Esophagus squamous epithelium (tissue), 5 donors: ENCODE results near the gene FUT3. TPM values are rescaled to one million over a fixed set of nuclear protein-coding genes. Genes with fewer than 3 reads are reported as not detected.
A peak's percentile ranks its signal among the peaks of the same experiment; 100 is the strongest.

Experiments
- DNase-seq: peaks from one replicate; lab custom pipeline; 2025; lab: John Stamatoyannopoulos, UW
- H3K27ac ChIP-seq, 4 donors: fragments of 200-600 bp; sonication (generic); one replicate each; pipeline ENCODE4 v1.5.1; 2016 to 2019; ENCODE audit warnings: mild to moderate bottlenecking in 1 of 4
- H3K27me3 ChIP-seq, 4 donors: fragments of 200-600 bp; sonication (generic); 1 replicate in 3 of 4; 2 replicates in 1 of 4; pipeline versions ENCODE4 v1.5.1 to v1.6.0; 2017 to 2021; ENCODE audit warnings: antibody characterized with exemption in 1 of 4
- H3K36me3 ChIP-seq, 3 donors: fragments of 200-600 bp; sonication (generic); one replicate each; pipeline ENCODE4 v1.5.1; 2016 to 2019
- H3K4me1 ChIP-seq, 3 donors: fragments of 200-600 bp; sonication (generic); one replicate each; pipeline ENCODE4 v1.5.1; 2017 to 2019
- H3K4me3 ChIP-seq, 4 donors: fragments of 200-600 bp; sonication (generic); 1 replicate in 3 of 4; 2 replicates in 1 of 4; pipeline ENCODE4 v1.5.1; 2016 to 2019; ENCODE audit warnings: mild to moderate bottlenecking in 2 of 4, moderate library complexity in 1 of 4
- H3K9me3 ChIP-seq, 3 donors: fragments of 200-600 bp; sonication (generic); one replicate each; pipeline ENCODE4 v1.5.1; 2016 to 2019
- POLR2A ChIP-seq, 4 donors: fragments of 450-650 bp; IDR thresholded peaks; one replicate each; pipeline ENCODE4 v1.6.1; 2017; ENCODE audit warnings: antibody characterized with exemption in 4 of 4, mild to moderate bottlenecking in 4 of 4, moderate library complexity in 3 of 4
- WGBS, 2 donors: methylation state at CpG; one replicate each; pipeline ENCODE4 v1.1.5; 2018; 5-methylcytosine and 5-hydroxymethylcytosine counted together
- intact Hi-C: fragments of 100-400 bp; cut with DNase I; formaldehyde crosslinking; loops from one replicate; pipeline ENCODE4 v1.15.0; 2022
- total RNA-seq, 4 donors: library from RNA; depleted of rRNA; stranded (reverse); fragments of >200 nt; gene quantifications; one replicate each; pipeline ENCODE4 v1.1.0, GENCODE V29; 2016
- TF ChIP-seq, protein P1 (sequence below), 6 experiments: fragments of 450-650 bp in 4 of 6; fragments of 200-600 bp in 2 of 6; sonication (generic) in 2 of 6; IDR thresholded peaks; one replicate each; pipeline ENCODE4 v1.5.1; 2016 to 2019; ENCODE audit warnings: antibody characterized with exemption in 6 of 6, mild to moderate bottlenecking in 4 of 6, moderate library complexity in 4 of 6
- donor health status: DM: yes; HTN: yes; CAD: no.

Gene FUT3
- total RNA-seq, 4 donors from 2014 or later = 51.7 to 145 (median 84.8) TPM

DNA sequence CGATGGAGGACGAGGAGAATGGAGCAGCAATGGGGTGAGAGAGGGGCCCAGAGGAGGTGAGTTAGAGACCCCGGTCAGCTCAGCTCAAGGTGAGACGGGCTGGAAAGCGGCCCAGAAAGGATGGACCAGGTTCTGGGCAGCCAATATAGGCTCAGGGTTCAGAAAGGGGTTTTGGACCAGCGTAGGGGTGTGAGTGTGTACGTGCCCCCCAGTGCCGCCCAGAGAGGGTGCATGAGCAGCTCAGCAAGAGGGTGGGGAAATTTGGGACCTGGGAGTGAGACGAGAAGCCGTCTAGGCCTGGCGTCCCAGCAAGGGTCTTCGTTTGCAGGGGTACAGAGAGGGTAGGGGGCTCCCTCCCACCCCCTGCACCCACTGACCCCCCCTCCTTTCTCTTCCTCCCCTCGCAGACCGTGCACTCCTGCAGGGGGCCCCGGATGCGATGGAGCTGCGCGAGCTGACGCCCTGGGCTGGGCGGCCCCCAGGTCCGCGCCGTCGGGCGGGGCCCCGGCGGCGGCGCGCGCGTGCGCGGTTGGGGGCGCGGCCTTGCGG, 23.8 kb downstream of the FUT3 start:
- Histone ChIP-seq H3K27ac (peak overlapping the region; percentile 63 to 94 (median 79)), H3K27me3 (peaks cover 0 to 32% (median 0%) of the 10 kb centered on the region in 4 donors), H3K4me1 (peaks cover 14 to 46% (median 17%) of the 10 kb centered on the region in 3 donors), H3K4me3 (peak overlapping the region; percentile 26 to 77 (median 62)), H3K9me3 (no peaks in the 10 kb centered on the region), H3K36me3 (peaks cover 0 to 29% (median 0%) of the 10 kb centered on the region in 3 donors)
- intact Hi-C loops = no loop called here
- TF ChIP-seq, protein P1, sequence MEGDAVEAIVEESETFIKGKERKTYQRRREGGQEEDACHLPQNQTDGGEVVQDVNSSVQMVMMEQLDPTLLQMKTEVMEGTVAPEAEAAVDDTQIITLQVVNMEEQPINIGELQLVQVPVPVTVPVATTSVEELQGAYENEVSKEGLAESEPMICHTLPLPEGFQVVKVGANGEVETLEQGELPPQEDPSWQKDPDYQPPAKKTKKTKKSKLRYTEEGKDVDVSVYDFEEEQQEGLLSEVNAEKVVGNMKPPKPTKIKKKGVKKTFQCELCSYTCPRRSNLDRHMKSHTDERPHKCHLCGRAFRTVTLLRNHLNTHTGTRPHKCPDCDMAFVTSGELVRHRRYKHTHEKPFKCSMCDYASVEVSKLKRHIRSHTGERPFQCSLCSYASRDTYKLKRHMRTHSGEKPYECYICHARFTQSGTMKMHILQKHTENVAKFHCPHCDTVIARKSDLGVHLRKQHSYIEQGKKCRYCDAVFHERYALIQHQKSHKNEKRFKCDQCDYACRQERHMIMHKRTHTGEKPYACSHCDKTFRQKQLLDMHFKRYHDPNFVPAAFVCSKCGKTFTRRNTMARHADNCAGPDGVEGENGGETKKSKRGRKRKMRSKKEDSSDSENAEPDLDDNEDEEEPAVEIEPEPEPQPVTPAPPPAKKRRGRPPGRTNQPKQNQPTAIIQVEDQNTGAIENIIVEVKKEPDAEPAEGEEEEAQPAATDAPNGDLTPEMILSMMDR (IDR thresholded peaks at IDR 0.05) = no peak
- 55 to 60% methylated on average over 10 to 12 of the region's 37 CpGs for WGBS, 2 donors
- DNase-seq = no peak

DNA sequence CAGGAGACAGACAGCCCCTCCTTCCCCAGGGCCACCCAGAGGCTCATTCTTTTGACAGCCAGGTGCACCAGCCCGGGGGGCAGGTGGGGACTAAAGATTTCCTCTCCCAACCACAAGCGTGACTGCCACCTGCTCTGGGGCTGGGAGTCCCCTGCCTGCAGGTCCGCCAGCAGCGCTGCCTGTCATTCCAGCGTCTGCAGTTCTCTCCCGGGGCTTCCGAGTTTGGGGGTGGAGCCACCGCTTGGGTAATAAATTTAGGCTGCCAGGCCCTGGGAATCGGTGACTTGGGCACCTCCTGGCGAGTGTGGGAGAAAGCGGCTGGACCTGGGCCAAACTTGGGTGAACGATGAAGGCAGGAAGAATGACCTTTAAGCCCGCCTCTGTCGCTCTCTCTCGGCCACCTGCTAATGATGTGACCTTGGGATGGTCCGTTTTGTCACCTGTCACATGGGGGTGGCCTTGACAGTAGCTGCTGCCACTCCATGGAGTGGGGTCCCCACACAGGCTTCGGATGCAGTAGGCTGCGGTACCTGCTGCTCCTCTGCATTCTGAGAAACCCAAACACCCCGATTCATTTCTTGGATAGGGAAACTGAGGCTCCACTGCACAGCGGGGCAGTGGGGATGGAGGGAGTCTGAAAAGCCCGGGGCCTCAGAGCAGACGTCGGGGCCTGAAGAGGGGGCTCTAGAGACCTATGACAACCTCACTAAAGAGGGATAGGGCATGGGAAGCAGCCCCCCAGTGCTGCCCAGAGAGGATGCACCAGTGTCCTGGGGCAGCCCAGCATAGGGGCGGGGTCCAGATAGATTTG, 24.5 kb downstream of the FUT3 start:
- Histone ChIP-seq H3K9me3 (no peaks in the 10 kb centered on the region), H3K4me1 (peaks cover 14 to 53% (median 17%) of the 10 kb centered on the region in 3 donors), H3K4me3 (peak overlapping the region in 1 of 4 donors; percentile 77), H3K27me3 (peaks cover 0 to 37% (median 0%) of the 10 kb centered on the region in 4 donors), H3K27ac (peak overlapping the region; percentile 63 to 94 (median 79)), H3K36me3 (peaks cover 0 to 22% (median 0%) of the 10 kb centered on the region in 3 donors)
- no peak for TF ChIP-seq POLR2A (IDR thresholded peaks at IDR 0.05)
- TF ChIP-seq, protein P1 (IDR thresholded peaks at IDR 0.05) = peak in 1 of 6 experiments; percentile 13
- DNase-seq = no peak
- 20 to 51% methylated on average over 7 to 15 of the region's 24 CpGs for WGBS, 2 donors
- intact Hi-C loops = no loop called here

DNA sequence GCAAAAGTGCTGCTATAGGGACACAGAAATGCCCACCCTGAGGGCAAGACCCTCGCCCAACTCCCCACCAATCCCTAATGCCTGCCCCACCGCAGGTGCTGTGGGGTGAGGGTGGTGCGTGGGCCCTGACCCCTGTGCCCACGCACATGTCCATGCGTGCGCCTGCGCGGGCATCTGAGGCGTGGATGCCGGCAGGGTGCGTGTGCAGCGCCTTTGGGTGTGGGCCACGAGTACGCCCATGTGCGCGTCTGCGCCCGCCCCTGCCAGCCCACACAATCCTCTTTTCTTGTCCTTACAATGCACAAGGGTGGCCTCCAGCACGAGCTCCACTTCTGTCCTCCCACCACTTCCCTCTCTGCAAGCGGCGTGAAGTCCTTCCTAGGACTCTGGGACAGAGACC, 26.1 kb downstream of the FUT3 start:
- peaks cover 0 to 15% (median 0%) of the 10 kb centered on the region in 3 donors for H3K36me3 ChIP-seq
- intact Hi-C loops = no loop called here
- WGBS, 2 donors = 55 to 60% methylated on average over 5 to 20 of the region's 21 CpGs
- no peak for DNase-seq
- no peak overlapping the region for H3K27ac ChIP-seq
- no peak overlapping the region for H3K4me3 ChIP-seq
- no peaks in the 10 kb centered on the region for H3K9me3 ChIP-seq
- H3K27me3 ChIP-seq = peaks cover 0 to 32% (median 0%) of the 10 kb centered on the region in 4 donors
- TF ChIP-seq, protein P1 (IDR thresholded peaks at IDR 0.05) = no peak
- no peak for TF ChIP-seq POLR2A (IDR thresholded peaks at IDR 0.05)
- peaks cover 14 to 55% (median 17%) of the 10 kb centered on the region in 3 donors for H3K4me1 ChIP-seq

DNA sequence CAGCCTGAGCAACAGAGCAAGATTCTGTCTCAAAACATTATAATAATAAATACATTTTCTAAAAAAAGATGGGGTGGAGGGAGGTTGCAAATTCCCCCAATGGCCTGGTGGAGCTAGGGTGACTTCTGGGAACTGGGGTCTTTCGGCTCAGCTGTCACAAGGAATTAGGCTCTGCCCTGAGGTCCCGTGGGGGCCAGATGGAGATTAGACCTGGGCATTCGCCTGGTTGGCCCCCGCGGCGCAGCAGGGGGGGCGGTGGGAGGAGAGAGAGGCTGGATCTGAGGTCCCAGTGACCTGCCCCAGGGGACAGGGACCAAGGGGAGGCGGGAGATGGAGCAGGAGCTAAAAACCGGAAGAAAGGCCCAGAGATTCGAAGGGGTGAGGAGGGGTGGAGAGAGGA, 26.5 kb downstream of the FUT3 start:
- H3K4me1 ChIP-seq = peaks cover 14 to 51% (median 17%) of the 10 kb centered on the region in 3 donors

More for the DNA sequence above, 26.5 kb downstream of the FUT3 start:
- Histone ChIP-seq H3K9me3 (no peaks in the 10 kb centered on the region), H3K36me3 (peaks cover 0 to 11% (median 0%) of the 10 kb centered on the region in 3 donors), H3K4me3 (no peak overlapping the region), H3K27me3 (peaks cover 0 to 29% (median 0%) of the 10 kb centered on the region in 4 donors), H3K27ac (no peak overlapping the region)
- intact Hi-C loops = no loop called here
- 76 to 80% methylated on average over 7 to 10 of the region's 10 CpGs for WGBS, 2 donors
- TF ChIP-seq, protein P1 (IDR thresholded peaks at IDR 0.05) = no peak
- TF ChIP-seq POLR2A (IDR thresholded peaks at IDR 0.05) = no peak
- no peak for DNase-seq
